HG02642 (cell line): ENCODE data around the gene GIMAP8.
"Not testable (repeated sequence)": the region's sequence is repeated elsewhere in the genome, so short reads cannot be mapped to it uniquely, and the experiment has no call there.

Source experiments
- ATAC-seq: cut with Tn5 transposase; IDR thresholded peaks from one replicate; pipeline ENCODE4 v1.9.1; 2021; ENCODE audit warnings: mild to moderate bottlenecking; ENCODE audit not compliant: unreplicated experiment, poor library complexity

GIMAP8 gene

DNA sequence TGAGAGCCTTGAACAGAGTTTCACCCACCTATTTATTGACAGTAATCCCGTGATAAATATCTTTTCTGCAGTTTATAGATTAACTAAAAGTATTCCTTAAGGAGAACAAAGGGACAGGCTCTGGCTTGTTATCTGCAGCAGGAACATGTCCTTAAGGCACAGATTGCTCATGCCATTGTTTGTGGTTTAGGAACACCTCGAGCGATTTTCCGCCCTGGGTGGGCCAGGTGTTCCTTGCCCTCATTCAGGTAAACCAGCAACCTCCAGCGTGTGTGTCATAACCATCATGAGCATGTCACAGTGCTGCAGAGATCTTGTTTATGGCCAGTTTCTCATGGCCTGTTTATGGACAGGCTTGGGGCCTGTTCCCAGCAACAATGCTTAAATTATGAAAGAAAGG is 6.6 kb downstream of the GIMAP8 start:
- ATAC-seq, result not testable (repeated sequence)

DNA sequence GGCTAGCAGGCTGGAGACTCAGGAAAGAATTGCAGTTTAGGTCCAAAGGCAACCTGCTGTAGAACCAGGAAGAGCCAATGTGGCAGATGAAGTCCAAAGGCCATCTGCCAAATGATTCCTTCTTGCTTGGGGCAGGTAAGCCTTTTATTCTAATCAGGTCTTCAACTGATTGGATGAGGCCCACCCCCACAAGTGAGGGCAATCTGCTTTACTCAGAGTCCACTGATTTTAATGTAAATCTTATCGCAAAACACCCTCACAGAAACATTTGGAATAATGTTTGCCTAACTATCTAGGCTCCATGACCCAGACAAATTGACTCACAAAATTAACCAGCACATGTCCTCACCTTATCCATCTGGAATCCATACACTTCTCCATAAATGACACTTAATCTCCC is 7.8 kb downstream of the GIMAP8 start:
- ATAC-seq, result no peak

DNA sequence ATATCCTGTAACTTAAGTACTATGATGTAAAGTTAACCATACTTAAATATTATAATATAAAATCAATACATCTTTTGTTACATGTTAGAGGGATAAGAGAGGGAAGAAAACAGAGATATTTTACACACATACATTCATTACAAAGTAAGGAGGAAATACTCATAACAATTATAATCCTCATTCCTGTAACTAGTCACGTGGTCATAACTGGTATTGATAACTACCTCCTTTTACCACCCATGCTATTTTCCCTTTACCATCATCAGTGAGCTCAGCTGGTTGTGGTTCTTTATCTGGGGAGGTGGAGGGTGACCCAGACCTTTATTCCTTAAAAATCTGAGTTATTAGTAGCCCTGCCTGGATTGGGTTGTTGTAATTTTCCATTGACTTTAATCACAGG is 8.3 kb downstream of the GIMAP8 start:
- ATAC-seq, result no peak

DNA sequence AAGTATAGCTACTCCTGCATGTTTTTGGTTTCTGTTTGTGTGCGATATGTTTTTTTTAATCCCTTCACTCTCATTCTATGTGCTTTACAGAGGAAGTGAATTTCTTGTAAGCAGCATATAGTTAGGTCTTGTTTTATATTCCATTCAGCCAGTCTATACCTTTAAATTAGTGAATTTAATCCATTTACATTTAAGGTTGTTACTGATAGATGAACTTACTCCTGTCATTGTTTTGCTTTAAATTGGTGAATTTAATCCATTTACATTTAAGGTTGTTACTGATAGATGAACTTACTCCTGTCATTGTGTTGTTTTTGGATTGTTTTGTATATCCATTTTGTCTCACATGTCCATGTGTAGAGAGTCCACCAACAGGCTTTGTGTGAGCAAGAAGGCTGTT is 11.1 kb downstream of the GIMAP8 start:
- ATAC-seq, result no peak

DNA sequence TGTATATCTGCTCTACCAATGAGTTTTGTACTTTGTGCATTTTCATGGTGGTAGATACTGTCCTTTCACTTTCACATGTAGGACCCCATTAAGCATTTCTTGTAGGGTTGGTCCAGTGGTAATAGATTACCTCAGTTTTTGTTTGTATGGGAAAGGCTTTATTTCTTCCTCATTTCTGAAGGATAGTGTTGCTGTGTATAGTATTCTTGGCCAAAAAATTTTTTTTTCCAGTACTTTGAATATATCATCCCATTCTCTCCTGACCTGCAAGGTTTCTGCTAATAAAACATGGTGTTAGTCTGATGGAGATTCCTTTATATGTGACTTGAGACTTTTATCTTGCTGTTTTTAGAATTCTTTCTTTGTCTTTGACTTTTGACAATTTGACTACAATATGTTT is 12.0 kb downstream of the GIMAP8 start:
- no peak for ATAC-seq

DNA sequence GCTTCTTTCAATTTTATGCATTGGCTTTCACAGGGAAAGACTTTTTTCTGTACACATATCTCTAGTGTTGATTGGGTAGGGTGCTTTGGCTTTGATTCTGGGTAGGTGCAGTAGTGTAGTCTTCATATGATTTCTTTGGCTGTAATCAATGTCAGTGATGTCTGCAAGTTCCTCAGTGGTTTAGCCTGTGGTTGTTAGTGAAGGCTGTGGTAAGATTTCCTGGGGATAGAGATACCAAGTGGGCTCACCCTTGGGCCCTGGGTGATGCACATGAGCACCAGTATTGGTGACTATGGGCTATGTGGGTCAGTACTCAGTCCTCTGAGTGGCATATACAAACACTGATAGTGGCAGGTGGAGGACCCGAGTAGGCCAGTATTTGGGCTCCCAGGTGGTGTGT is 13.0 kb downstream of the GIMAP8 start:
- no peak for ATAC-seq

DNA sequence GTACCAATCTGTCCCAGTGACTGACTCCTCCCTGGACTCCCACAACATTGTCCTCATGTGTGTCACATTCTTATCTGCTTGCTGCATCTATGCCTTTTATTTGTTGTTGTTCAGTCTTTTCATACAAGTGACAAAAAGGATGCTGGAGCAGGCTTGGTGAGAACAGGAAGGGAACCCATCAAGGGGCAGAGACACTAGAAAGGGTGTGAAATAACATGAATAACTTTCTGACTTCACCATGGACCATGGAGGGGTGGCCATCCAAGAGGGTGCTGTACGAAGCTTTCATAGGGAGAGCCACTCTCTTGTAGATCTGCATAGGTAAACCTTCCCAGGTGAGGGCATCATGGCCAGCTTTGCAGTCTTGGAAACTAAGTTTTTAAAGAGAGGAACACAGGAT is 14.5 kb downstream of the GIMAP8 start:
- ATAC-seq, result no peak

DNA sequence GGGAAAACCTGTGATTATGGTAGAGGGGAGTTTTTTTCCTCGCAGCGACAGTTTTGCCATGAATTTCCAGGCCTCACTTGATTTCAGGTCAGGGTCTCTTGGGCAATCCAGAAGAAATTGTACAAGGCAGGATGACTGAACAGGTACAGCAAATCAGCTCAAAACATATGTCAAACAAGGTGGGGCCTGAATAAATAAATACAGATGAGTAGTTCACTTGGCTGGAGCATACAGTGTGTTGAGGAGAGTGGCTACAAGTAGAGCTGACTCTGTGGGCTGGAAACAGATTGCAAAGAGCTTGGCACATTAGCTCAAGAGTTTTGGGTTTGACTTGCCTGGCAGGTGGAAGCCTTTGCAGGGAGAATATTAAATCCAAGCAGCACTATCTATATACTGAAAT is 15.0 kb downstream of the GIMAP8 start:
- ATAC-seq, result no peak

DNA sequence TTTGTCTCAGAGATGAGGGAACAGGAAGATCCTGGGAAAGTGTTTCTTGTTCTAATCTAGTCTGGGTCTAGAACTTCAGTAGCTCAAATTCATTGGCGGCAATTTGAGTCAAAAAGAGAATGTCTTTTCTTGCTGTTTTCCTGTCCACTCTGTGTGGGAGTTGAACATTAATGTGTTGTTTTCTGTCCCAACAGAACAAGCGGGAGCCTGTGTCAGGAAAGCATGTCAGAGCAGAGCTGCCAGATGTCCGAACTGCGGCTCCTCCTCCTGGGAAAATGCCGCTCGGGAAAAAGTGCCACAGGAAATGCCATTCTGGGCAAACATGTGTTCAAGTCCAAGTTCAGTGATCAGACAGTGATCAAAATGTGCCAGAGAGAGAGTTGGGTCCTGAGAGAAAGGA is 16.0 kb downstream of the GIMAP8 start:
- no peak for ATAC-seq

DNA sequence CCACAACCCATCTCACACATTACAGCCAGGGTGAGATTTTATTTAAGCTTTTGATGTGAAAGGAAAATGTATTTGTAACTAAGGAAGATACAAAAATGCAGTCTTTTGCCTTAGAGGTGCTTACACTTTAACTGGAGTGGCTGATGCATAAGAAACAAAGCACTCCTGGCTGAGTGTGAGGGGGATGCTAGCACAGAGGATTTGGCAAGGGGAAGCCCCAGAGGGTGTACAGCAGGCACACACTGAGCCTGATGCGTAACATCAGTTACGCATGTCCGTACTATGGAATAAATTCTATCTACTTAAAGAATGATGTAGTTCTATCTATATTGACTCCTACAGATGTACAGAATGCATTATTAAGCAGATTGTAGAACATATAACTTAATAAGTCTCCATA is 17.8 kb downstream of the GIMAP8 start:
- ATAC-seq, result no peak

DNA sequence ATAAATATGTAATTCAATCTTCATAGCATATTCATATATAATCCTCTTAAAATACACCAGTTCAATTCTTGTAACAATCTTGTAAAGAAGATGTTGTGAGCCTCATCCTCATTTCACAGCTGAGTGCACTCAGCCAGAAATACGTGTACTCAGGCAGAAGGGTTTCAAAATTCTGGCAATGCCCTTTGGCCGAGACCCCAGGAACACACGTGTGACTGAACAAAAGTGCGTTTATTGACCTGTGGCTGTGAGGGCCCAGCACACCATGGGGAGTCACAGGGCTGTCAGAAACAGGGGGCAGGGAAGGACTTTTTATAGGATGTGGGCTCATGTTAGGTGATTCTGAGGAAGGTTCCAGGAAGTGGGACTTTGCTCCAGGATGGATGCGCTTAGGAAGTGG is 21.5 kb downstream of the GIMAP8 start:
- ATAC-seq, result no peak

DNA sequence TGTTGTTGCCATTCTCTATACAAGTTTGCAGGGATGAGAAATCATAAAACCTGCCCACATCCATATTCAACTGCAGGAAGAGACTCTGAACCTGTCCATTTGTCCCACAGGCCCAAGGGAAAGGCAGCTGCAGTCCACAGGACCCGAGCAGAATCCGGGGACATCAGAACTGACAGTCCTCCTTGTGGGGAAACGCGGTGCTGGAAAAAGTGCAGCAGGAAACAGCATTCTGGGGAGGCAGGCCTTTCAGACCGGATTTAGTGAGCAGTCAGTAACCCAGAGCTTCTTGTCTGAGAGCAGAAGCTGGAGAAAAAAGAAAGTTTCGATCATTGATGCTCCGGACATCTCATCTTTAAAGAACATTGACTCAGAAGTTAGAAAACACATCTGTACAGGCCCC is 23.5 kb downstream of the GIMAP8 start:
- no peak for ATAC-seq

DNA sequence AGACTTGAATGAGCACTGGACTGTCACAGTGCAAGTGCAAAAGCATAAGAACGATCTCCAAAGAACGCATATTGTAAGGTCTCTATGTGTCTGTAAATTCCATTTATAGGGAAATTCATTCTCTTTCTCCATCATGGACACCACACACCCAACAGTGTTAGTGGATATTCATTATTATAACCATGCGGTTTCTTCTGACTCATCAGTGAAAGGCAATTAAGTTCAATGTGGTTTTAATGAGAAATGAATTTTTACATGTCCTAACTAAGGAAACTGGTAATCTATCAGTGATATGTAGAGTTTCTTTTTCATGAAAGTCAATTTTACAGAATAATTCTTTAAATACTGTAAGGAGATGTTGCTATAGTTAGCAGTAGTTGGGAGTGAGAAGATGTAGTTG is 25.9 kb downstream of the GIMAP8 start:
- no peak for ATAC-seq

DNA sequence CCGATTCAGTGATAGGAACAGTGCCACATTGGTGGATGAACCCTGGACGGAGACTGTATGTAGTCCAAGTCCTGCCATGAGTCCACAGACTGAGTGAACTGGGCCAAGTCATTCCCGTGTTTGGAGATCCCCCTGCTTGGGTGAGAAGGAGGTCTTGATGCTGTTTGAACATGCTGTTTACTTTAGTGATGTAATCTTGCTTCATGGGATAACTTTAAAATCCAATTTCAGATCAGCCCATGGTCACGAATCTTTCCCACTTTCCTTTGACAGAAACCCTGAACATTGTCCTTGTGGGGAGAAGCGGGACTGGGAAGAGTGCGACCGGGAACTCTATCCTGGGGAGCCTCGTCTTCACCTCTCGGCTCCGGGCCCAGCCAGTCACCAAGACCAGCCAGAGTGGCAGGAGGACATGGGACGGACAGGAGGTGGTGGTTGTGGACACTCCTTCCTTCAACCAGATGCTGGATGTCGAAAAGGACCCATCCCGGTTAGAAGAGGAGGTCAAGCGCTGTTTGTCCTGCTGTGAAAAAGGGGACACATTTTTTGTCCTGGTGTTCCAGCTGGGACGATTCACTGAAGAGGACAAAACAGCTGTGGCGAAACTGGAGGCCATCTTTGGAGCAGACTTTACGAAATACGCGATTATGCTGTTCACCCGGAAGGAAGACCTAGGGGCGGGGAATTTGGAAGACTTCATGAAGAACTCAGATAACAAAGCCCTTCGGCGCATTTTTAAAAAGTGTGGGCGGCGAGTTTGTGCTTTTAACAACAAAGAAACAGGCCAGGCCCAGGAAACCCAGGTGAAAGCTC is 26.6 kb downstream of the GIMAP8 start:
- ATAC-seq, result no peak

DNA sequence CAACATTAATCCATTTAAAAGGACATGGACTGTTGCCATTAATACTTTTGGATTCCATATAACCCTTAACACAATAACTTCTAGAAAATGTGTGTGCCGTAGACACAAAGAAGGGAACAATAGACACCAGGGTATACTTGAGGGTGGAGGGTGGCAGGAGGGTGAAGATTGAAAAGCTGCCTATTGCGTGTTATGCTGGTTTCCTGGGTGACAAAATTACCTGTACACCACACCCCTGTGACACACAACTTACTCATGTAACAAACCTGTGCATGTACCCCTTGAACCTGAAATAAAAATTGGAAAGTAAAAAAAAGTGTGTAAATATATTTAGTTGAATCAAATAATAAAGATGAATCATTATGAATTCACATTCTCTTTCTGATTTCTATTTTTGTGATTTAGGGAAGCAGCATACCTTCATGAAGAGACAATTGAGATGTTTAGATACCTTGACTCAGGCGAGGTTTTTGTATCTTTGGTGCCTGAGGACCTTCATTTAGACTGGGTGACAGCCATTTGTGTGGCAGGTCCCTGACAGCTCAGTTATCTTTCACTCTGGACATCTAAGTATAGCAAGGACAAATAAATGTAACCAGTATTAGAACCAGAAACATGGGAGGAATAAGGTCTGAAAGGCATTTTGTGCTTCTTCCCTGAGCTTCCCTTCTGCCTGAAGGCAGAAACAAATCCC is 28.7 kb downstream of the GIMAP8 start:
- ATAC-seq, result no peak

DNA sequence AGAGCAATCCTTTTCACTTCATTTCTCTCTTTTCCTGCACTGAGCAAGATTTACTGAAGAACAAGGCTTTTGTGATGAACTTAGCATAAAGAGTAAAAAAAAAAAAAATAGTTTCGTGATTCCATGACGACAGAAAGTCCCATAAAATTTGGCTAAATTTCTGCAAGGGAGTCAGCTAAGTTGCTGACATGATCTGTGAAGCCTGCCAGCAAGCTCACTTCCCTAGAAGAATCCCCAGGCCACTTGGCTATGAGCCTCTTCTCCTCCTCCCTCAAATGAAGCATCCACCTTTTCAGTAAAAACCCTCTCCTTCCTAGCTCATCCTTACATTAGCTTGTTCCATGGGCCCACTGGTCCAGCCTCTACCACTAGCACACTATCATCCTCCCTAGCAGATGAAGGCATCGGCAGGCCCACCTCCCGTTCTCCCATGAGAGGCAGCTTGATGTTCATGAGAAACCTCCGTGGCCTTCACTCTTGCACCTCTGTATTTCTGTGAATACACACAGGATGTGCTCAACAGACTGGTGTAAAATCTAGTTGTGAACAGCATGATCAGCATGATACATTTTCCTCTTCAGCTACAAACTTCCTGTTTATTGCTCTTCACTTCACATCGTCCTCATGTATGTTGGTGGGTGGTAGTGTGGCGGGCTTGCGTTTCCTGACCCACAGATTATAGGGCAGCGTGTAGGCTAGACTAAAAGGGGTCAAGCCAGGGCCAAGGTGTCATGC is 30.9 kb downstream of the GIMAP8 start:
- no peak for ATAC-seq

DNA sequence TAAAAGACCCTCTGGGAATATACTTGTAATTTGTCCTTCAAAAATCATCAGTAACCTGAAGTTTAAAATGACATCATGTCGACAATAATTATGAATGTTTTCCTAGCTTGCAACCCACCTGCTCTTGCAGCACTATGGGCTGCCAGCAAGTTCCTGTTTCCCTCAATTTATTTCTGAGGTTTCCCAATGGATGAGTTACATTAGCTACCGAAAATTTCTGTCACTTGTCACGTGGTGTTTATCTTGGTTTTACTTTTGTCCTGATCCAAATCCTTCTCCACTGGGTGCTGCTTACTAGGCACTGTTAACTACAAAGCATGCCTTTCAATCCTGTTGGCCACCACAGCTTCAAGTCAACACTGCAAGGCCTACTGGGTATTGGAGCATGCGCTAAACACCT is 31.5 kb downstream of the GIMAP8 start:
- ATAC-seq, result no peak

DNA sequence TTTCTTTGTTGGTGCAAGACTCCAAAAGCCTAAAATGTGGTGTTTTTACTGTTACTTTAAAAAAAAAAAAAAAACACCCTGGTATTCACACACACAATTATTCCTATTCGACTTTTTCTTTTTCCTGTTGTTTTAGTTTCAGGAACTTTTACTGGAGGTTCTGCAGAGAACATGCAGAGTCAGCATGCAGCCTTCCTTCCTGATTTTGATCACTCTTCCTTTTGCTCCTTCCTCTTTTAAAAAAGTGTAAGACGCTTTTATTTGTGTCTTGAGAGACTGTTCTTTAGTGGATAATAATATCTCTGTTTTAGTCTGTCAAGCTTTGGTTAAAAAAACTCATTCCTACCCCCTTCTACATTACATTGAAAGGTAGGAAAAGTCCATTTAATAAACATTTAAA is 33.1 kb downstream of the GIMAP8 start:
- ATAC-seq, result not testable (repeated sequence)

DNA sequence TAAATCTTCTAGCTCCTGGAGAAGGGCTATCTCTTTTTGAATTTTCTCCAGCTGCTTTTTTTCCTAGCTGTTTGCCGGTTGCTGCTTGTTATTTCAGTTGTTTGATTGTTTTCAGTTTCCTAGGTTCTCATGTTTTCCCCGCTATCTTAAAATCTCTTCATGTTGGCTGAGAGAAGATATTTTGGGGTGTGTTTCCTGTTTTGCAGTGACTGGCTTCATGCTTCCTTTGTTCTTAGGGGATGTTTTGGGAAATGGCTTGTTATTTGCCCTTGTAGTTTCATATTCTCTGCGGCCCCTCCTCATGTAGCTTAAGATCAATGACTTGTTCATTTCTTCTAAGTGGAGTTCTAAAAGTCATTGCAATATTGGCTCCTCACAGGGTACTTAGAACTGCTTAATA is 33.6 kb downstream of the GIMAP8 start:
- not testable (repeated sequence) for ATAC-seq

DNA sequence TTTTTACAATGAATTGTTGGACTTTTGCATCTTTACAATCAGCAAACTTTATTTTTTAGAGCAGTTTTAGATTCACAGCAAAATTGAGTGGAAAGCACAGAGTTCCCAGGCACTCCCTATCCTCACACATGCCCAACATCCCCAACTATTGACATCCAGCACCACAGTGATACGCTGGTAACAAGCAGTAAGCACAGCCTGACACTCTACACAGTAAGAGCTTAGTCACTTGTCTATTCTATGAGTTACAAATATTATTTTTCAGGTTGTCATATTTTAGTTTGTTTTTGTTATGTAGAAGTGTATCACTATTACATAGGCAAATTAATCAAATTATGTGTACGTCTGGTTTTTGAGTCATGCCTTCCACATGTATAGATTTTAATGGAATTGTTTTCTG is 37.2 kb downstream of the GIMAP8 start:
- ATAC-seq, result no peak

DNA sequence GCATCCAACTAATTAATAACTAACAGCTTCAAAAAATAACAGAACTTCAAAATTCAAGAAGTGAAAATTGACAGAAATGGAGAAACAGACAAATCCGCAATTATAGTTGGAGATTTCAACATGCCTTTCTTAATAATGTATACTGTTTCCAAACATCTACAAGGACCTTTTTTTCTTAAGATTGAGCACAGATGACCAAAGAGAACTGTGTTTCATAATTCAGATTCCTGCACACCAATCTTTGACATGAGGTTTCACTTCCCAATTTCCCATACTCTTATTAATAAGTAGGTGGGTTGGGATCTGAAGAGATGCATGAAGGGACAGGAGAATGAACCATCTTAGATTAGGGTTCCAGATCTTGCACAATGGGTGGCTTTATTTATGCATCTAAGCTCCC is 39.4 kb downstream of the GIMAP8 start:
- ATAC-seq, result no peak
